ENCODE measurements around the gene GRAMD2B. TPM values are rescaled to one million over a fixed set of nuclear protein-coding genes. Genes with fewer than 3 reads are reported as not detected.

The GRAMD2B gene
- total and polyA plus RNA-seq, 2 of the 8 experiments (the other 6 are each of a cell fraction or from before 2014, with no cell fraction given): 6.4 to 9.4 TPM

GRCh38 chr5:126437721-126438120, 14.5 kb downstream of the GRAMD2B start:
- Histone ChIP-seq H3K23ac (ENCODE audit: insufficient read length) (no peak overlapping the region), H3K4me3 (ENCODE audit: extremely low read depth in 1 of 4, insufficient read depth in 2 of 4, low read depth in 3 of 4, low read length in 4 of 4) (no peak overlapping the region), H3K23me2 (ENCODE audit: low read depth, low read length) (no peaks in the 10 kb centered on the region), H2BK5ac (ENCODE audit: low read depth, low read length) (no peak overlapping the region), H2BK15ac (ENCODE audit: low read length) (no peak overlapping the region), H3K79me2 (ENCODE audit: control insufficient read depth in 1 of 2, insufficient read depth in 2 of 2, low read length in 2 of 2) (0 out of 4 replicates have a peak, but pooled peaks cover 0 to 4% of the 10 kb centered on the region in 2 experiments), H3K4me2 (ENCODE audit: insufficient read depth in 1 of 2, low read depth in 2 of 2, low read length in 2 of 2) (no peak overlapping the region), H2BK12ac (ENCODE audit: low read depth, low read length) (no peak overlapping the region), H3K14ac (ENCODE audit: insufficient read length) (no peak overlapping the region), H2AK5ac (ENCODE audit: low read depth, low read length) (no peak overlapping the region), H3K79me1 (ENCODE audit: low read depth, low read length) (peaks cover 2% of the 10 kb centered on the region; the same call in 1 of the 2 replicates), H3K27me3 (replicated peaks in 1 of 4; ENCODE audit: control insufficient read depth in 3 of 4, extremely low read depth in 1 of 4, insufficient read depth in 3 of 4, low read length in 3 of 4) (no peaks in the 10 kb centered on the region), H4K5ac (ENCODE audit: insufficient read length, low read depth, low read length) (no peak overlapping the region), H3K9me3 (ENCODE audit: insufficient read depth in 2 of 2, low read depth in 1 of 2, low read length in 1 of 2) (no peaks in the 10 kb centered on the region), H2BK20ac (ENCODE audit: low read length) (no peak overlapping the region), H4K91ac (replicated peaks; ENCODE audit: insufficient read length, low read length) (no peak overlapping the region), H3K27ac (ENCODE audit: low read depth, low read length) (no peak overlapping the region), H3K56ac (replicated peaks; ENCODE audit: insufficient read length, low read depth, low read length) (no peak overlapping the region), H3K36me3 (ENCODE audit: control insufficient read depth in 2 of 4, insufficient read depth in 4 of 4, low read length in 3 of 4) (no peaks in the 10 kb centered on the region; a peak in 2 of 8 replicates), H2AFZ (ENCODE audit: low read length) (no peak overlapping the region), H2BK120ac (replicated peaks; ENCODE audit: low read depth, low read length) (no peak overlapping the region), H3K9ac (replicated peaks in 1 of 4; ENCODE audit: extremely low read depth in 1 of 4, low read depth in 3 of 4, low read length in 3 of 4) (no peak overlapping the region), H4K8ac (ENCODE audit: extremely low read depth, insufficient read depth, low read length) (no peak overlapping the region), H3K4me1 (replicated peaks in 1 of 4; ENCODE audit: control insufficient read depth in 3 of 4, insufficient read depth in 4 of 4, low read length in 3 of 4) (no peaks in the 10 kb centered on the region), H3K4ac (replicated peaks; ENCODE audit: insufficient read length, low read depth, low read length) (no peak overlapping the region), H3K18ac (ENCODE audit: extremely low read depth, low read length) (no peak overlapping the region), H4K20me1 (replicated peaks in 1 of 2; ENCODE audit: control insufficient read depth in 1 of 2, insufficient read depth in 2 of 2, low read length in 2 of 2) (no peaks in the 10 kb centered on the region)
- TF ChIP-seq SAP30 (IDR thresholded peaks at IDR 0.05; ENCODE audit: insufficient read depth, insufficient replicate concordance, low read length): no peak
- TF ChIP-seq ZNF274 (IDR thresholded peaks at IDR 0.05; ENCODE audit: borderline replicate concordance, extremely low read depth, low read length): no peak
- no peak for TF ChIP-seq TAF1 (IDR thresholded peaks at IDR 0.05; ENCODE audit: low read depth, low read length)
- no peak for TF ChIP-seq CHD2 (IDR thresholded peaks at IDR 0.05; ENCODE audit: low read length)
- TF ChIP-seq PHF8 (conservative IDR thresholded peaks at IDR 0.05; ENCODE audit: low read depth, low read length): no peak
- no peak for TF ChIP-seq RXRA (IDR thresholded peaks at IDR 0.05; ENCODE audit: insufficient read depth, low read depth, low read length)
- no peak for TF ChIP-seq ASH2L (IDR thresholded peaks at IDR 0.05; ENCODE audit: low read length)
- TF ChIP-seq EZH2 (IDR thresholded peaks at IDR 0.05; ENCODE audit: low read depth, low read length, severe bottlenecking): no peak
- no peak for TF ChIP-seq EGR1 (IDR thresholded peaks at IDR 0.05; ENCODE audit: borderline replicate concordance, low read depth, low read length)
- TF ChIP-seq MAX (IDR thresholded peaks at IDR 0.05): no peak
- no peak for TF ChIP-seq FOSL1 (IDR thresholded peaks at IDR 0.05; ENCODE audit: insufficient read depth, low read depth, low read length)
- TF ChIP-seq CREB1 (IDR thresholded peaks at IDR 0.05): no peak
- no peak for TF ChIP-seq CBX8 (IDR thresholded peaks at IDR 0.05; ENCODE audit: borderline replicate concordance, low read depth, low read length)
- no peak for TF ChIP-seq POLR2AphosphoS5 (IDR thresholded peaks at IDR 0.05; ENCODE audit: low read depth, low read length)
- CTCF ChIA-PET (ENCODE audit: partially characterized antibody): interaction anchor here (0.9 to 1.3 kb wide), 2 partner anchors 34 to 62 kb away, joined by 3 to 7 read pairs; no protein-coding TSS in a partner anchor
- POLR2A ChIA-PET (ENCODE audit: partially characterized antibody): interaction anchor here (1.8 kb wide), 1 partner anchor 14 kb away, joined by 6 read pairs; the partner anchor contains the start of gene GRAMD2B
- FAIRE-seq: no peak
- no peak for DNase-seq (ENCODE audit: low read depth in 1 of 2, low spot score in 2 of 2)
- WGBS, 2 experiments (ENCODE audit: extremely low coverage in 1 of 2, insufficient coverage in 1 of 2, insufficient read length in 1 of 2, insufficient replicate concordance in 2 of 2, low coverage in 1 of 2, low lambda C conversion rate in 2 of 2, missing lambda C conversion rate in 1 of 2): 90% methylated on average over 1 of the region's 1 CpG; no CpG with 5 or more reads in 1 of the 2 experiments

All from H1 (cell line).